DMS 273 (cell line): ENCODE measurements around the gene FAM120B.
"Not testable (repeated sequence)": the region's sequence is repeated elsewhere in the genome, so short reads cannot be mapped to it uniquely, and the experiment has no call there.

ENCODE experiments used
- DNase-seq: peaks from one replicate; lab custom pipeline; 2025; ENCODE audit not compliant: unreplicated experiment; lab: John Stamatoyannopoulos, UW

The FAM120B gene

GRCh38 chr6:170378502-170378901, 71.9 kb downstream of the FAM120B start:
- no peak for DNase-seq

- DNase-seq = no peak
These were observed 75.0 kb downstream of the FAM120B start for GRCh38 chr6:170381562-170381961.

GRCh38 chr6:170383466-170384035, 77.0 kb downstream of the FAM120B start:
- no peak for DNase-seq

GRCh38 chr6:170385506-170385905, 78.9 kb downstream of the FAM120B start:
- DNase-seq = no peak

- no peak for DNase-seq
These were observed 81.6 kb downstream of the FAM120B start for GRCh38 chr6:170388113-170388512.

GRCh38 chr6:170393033-170393432, 86.5 kb downstream of the FAM120B start:
- DNase-seq = no peak

- DNase-seq = no peak
These were observed 87.3 kb downstream of the FAM120B start for GRCh38 chr6:170393807-170394399.

- no peak for DNase-seq
These were observed 88.4 kb downstream of the FAM120B start for GRCh38 chr6:170394980-170395379.

- not testable (repeated sequence) for DNase-seq
These were observed 92.3 kb downstream of the FAM120B start for GRCh38 chr6:170398743-170399369.

GRCh38 chr6:170399955-170400558, 93.5 kb downstream of the FAM120B start:
- DNase-seq = not testable (repeated sequence)

GRCh38 chr6:170402318-170403040, 95.9 kb downstream of the FAM120B start:
- DNase-seq = no peak

- DNase-seq = no peak
These were observed 96.9 kb downstream of the FAM120B start for GRCh38 chr6:170403451-170403850.

GRCh38 chr6:170404036-170404435, 97.5 kb downstream of the FAM120B start:
- no peak for DNase-seq

- no peak for DNase-seq
These were observed 98.1 kb downstream of the FAM120B start for GRCh38 chr6:170404697-170405096.

- no peak for DNase-seq
These were observed 98.9 kb downstream of the FAM120B start for GRCh38 chr6:170405311-170405975.

- DNase-seq = no peak
These were observed 100.6 kb downstream of the FAM120B start for GRCh38 chr6:170407200-170407599.

- no peak for DNase-seq
These were observed 101.4 kb downstream of the FAM120B start for GRCh38 chr6:170407932-170408331.

GRCh38 chr6:170409746-170410145, 103.2 kb downstream of the FAM120B start:
- DNase-seq = not testable (repeated sequence)

GRCh38 chr6:170410241-170410640, 103.7 kb downstream of the FAM120B start:
- DNase-seq = no peak

- DNase-seq = no peak
These were observed 108.8 kb downstream of the FAM120B start for GRCh38 chr6:170415318-170415717.

- no peak for DNase-seq
These were observed 109.7 kb downstream of the FAM120B start for GRCh38 chr6:170416303-170416702.
